Gastroesophageal sphincter (tissue), 4 donors: ENCODE data around the gene C1orf226. TPM values are rescaled to one million over a fixed set of nuclear protein-coding genes. Genes with fewer than 3 reads are reported as not detected.

Source experiments
- ATAC-seq: fragments of 150-250 bp; one replicate; pipeline ENCODE4 v1.9.1; 2016; ENCODE audit warnings: mild to moderate bottlenecking, moderate library complexity
- H3K27ac ChIP-seq, 4 donors: fragments of 200-600 bp; sonication (generic) in 3 of 4; 1 replicate in 3 of 4; 2 replicates in 1 of 4; pipeline ENCODE4 v1.5.1; 2016 to 2019
- H3K27me3 ChIP-seq: fragments of 200-600 bp; sonication (generic); one replicate; pipeline ENCODE4 v1.5.1; 2019
- H3K36me3 ChIP-seq, 2 donors: fragments of 200-600 bp; sonication (generic); one replicate each; pipeline ENCODE4 v1.5.1; 2019; ENCODE audit warnings: control low read depth in 1 of 2
- H3K4me1 ChIP-seq, 3 donors: fragments of 200-600 bp; sonication (generic); 1 replicate in 2 of 3; 2 replicates in 1 of 3; pipeline ENCODE4 v1.5.1; 2016 to 2019; ENCODE audit warnings: control low read depth in 2 of 3
- H3K4me3 ChIP-seq, 2 donors: fragments of 200-600 bp; sonication (generic); one replicate each; pipeline ENCODE4 v1.5.1; 2019; ENCODE audit warnings: mild to moderate bottlenecking in 1 of 2, moderate library complexity in 1 of 2
- H3K9me3 ChIP-seq, 3 donors: fragments of 200-600 bp; sonication (generic); one replicate each; pipeline ENCODE4 v1.5.1; 2017 to 2019; ENCODE audit warnings: control low read depth in 2 of 3
- EP300 ChIP-seq: sonication (generic); formaldehyde crosslinking; IDR thresholded peaks from one replicate; pipeline ENCODE4 v1.6.1; 2017; ENCODE audit warnings: antibody characterized with exemption, mild to moderate bottlenecking
- POLR2A ChIP-seq, 2 donors: fragments of 450-650 bp; IDR thresholded peaks; one replicate each; pipeline ENCODE4 v1.6.1; 2017; ENCODE audit warnings: antibody characterized with exemption in 2 of 2, mild to moderate bottlenecking in 2 of 2, moderate library complexity in 1 of 2
- POLR2AphosphoS5 ChIP-seq: sonication (generic); formaldehyde crosslinking; IDR thresholded peaks from one replicate; pipeline ENCODE4 v1.6.1; 2017; ENCODE audit warnings: antibody characterized with exemption
- WGBS, 2 donors: methylation state at CpG; one replicate each; pipeline ENCODE4 v1.1.5; 2018; ENCODE audit warnings: low coverage in 1 of 2; 5-methylcytosine and 5-hydroxymethylcytosine counted together
- total RNA-seq, 4 donors: library from RNA; depleted of rRNA; stranded (reverse); fragments of >200 nt; gene quantifications; one replicate each; pipeline ENCODE4 v1.1.0, GENCODE V29; 2016
- TF ChIP-seq, protein P1 (sequence below), 4 experiments: fragments of 200-600 bp in 2 of 4; fragments of 450-650 bp in 2 of 4; sonication (generic) in 1 of 4; IDR thresholded peaks; one replicate each; pipeline ENCODE4 v1.5.1; 2017 to 2019; ENCODE audit warnings: antibody characterized with exemption in 4 of 4, mild to moderate bottlenecking in 2 of 4, moderate library complexity in 2 of 4

Gene C1orf226
- total RNA-seq, 4 donors from 2014 or later = 10.0 to 17.5 (median 12.4) TPM

GRCh38 chr1:162386292-162387225, 5.0 kb downstream of the C1orf226 start:
- H3K27ac ChIP-seq = no peak overlapping the region
- H3K27me3 ChIP-seq = no peaks in the 10 kb centered on the region
- H3K4me3 ChIP-seq = no peak overlapping the region
- TF ChIP-seq, protein P1, sequence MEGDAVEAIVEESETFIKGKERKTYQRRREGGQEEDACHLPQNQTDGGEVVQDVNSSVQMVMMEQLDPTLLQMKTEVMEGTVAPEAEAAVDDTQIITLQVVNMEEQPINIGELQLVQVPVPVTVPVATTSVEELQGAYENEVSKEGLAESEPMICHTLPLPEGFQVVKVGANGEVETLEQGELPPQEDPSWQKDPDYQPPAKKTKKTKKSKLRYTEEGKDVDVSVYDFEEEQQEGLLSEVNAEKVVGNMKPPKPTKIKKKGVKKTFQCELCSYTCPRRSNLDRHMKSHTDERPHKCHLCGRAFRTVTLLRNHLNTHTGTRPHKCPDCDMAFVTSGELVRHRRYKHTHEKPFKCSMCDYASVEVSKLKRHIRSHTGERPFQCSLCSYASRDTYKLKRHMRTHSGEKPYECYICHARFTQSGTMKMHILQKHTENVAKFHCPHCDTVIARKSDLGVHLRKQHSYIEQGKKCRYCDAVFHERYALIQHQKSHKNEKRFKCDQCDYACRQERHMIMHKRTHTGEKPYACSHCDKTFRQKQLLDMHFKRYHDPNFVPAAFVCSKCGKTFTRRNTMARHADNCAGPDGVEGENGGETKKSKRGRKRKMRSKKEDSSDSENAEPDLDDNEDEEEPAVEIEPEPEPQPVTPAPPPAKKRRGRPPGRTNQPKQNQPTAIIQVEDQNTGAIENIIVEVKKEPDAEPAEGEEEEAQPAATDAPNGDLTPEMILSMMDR (IDR thresholded peaks at IDR 0.05) = no peak
- no peak for TF ChIP-seq POLR2A (IDR thresholded peaks at IDR 0.05)
- no peak for TF ChIP-seq EP300
- no peak for TF ChIP-seq POLR2AphosphoS5
- H3K36me3 ChIP-seq = peaks cover 0 to 18% of the 10 kb centered on the region in 2 donors
- H3K4me1 ChIP-seq = no peaks in the 10 kb centered on the region
- H3K9me3 ChIP-seq = no peaks in the 10 kb centered on the region
- no peak for ATAC-seq
- WGBS, 2 donors = 66 to 100% methylated on average over 2 to 3 of the region's 8 CpGs

GRCh38 chr1:162387226-162388082, 5.9 kb downstream of the C1orf226 start:
- Histone ChIP-seq H3K4me3 (no peak overlapping the region), H3K36me3 (peaks cover 0 to 18% of the 10 kb centered on the region in 2 donors), H3K9me3 (no peaks in the 10 kb centered on the region), H3K27me3 (peaks cover under 1% of the 10 kb centered on the region), H3K4me1 (no peaks in the 10 kb centered on the region), H3K27ac (no peak overlapping the region)
- ATAC-seq = no peak
- 81 to 86% methylated on average over 8 to 15 of the region's 20 CpGs for WGBS, 2 donors
- TF ChIP-seq EP300 (no peak), POLR2A (IDR thresholded peaks at IDR 0.05) (no peak), POLR2AphosphoS5 (no peak)
- TF ChIP-seq, protein P1 (IDR thresholded peaks at IDR 0.05) = no peak

- no peak for TF ChIP-seq EP300
- TF ChIP-seq POLR2AphosphoS5 = no peak
- TF ChIP-seq POLR2A (IDR thresholded peaks at IDR 0.05) = no peak
- TF ChIP-seq, protein P1 (IDR thresholded peaks at IDR 0.05) = no peak
- Histone ChIP-seq H3K27me3 (peaks cover 7% of the 10 kb centered on the region), H3K27ac (no peak overlapping the region), H3K4me1 (no peaks in the 10 kb centered on the region), H3K9me3 (no peaks in the 10 kb centered on the region), H3K4me3 (no peak overlapping the region), H3K36me3 (peaks cover 0 to 15% of the 10 kb centered on the region in 2 donors)
- no peak for ATAC-seq
- WGBS, 2 donors = 79 to 84% methylated on average over 2 to 8 of the region's 8 CpGs
Observed at GRCh38 chr1:162388083-162388594, 6.6 kb downstream of the C1orf226 start.

DNA sequence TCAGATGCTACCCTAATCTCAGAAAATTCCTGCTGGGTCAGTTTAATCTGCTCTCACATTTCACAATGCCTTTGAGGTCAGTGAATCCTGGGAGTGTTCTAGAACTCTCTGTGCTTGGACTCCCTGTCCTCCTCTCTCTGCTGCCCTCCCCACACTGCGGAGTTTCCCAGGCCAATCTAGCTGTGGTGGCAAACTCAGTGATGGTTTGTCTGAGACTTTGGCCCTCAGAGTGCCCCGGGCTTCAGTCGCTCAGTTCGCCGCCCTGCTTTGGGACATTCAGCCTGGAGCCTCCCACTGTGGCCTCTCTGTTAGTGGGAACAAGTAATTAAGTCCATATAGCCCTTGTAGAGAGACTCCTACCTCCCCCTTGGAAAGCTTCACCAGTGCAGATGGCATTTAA, 7.1 kb downstream of the C1orf226 start:
- 85% methylated on average over 5 of the region's 5 CpGs; no CpG with 5 or more reads in 1 of the 2 donors for WGBS, 2 donors
- Histone ChIP-seq H3K4me3 (no peak overlapping the region), H3K36me3 (peaks cover 0 to 11% of the 10 kb centered on the region in 2 donors), H3K27ac (no peak overlapping the region), H3K9me3 (no peaks in the 10 kb centered on the region), H3K4me1 (no peaks in the 10 kb centered on the region), H3K27me3 (peaks cover 7% of the 10 kb centered on the region)
- ATAC-seq = peak; percentile 14
- TF ChIP-seq POLR2AphosphoS5 = no peak
- TF ChIP-seq, protein P1 (IDR thresholded peaks at IDR 0.05) = no peak
- no peak for TF ChIP-seq POLR2A (IDR thresholded peaks at IDR 0.05)
- TF ChIP-seq EP300 = no peak
